ENCODE results near the gene TST. TPM values are rescaled to one million over a fixed set of nuclear protein-coding genes. Genes with fewer than 3 reads are reported as not detected.
A peak's percentile ranks its signal among the peaks of the same experiment; 100 is the strongest.

Gene TST
- total RNA-seq, 1 donor from 2014 or later = 21.5 TPM

DNA sequence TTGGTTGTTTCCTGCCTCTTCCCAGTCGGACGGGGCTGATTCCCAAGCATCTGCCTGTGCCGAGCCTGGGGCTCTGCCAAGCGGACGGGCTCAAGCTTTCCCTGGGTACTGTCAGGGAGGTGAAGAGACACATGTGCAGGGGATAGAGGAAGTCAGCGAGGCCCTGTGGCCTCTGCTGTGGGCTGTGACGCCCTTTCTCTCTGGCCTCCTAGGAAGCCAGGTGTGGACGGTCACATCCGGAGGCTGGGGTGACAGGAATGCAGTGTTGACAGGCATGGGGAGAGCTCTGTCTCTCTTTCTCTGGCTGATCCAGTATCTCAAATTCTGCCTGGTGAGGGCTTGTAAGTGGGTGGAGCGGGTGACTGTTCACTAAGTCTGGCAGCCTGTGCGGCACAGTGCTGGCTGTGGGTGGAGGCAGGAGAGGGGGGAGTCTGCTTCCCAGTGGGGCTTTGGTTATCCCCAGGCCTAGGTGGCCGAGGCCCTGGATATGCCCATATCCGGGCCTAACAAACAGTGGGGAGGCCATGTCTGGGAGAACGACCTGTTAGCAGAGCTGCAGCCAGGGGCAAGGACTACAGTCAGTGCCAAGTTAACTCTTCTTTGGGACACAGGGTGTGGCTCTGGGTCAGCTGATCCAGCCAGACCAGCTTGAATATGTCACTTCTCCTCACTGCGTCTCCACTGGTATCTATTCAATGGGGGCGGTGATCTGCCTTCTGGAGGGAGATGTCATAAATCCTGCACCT lies 34.2 kb upstream of the TST start:
- peaks cover 15% of the 10 kb centered on the region for H3K4me1 Mint-ChIP-seq
- H3K4me3 Mint-ChIP-seq = peak overlapping the region; percentile 90
- Histone ChIP-seq H3K4me2 (no peak overlapping the region), H3K9me3 (ENCODE audit: low read depth) (no peaks in the 10 kb centered on the region), H3K79me2 (ENCODE audit: low read depth) (no peaks in the 10 kb centered on the region), H3K4me1 (peaks cover 5% of the 10 kb centered on the region), H3K36me3 (no peaks in the 10 kb centered on the region), H3K27me3 (peaks cover 12% of the 10 kb centered on the region), H3K4me3 (no peak overlapping the region), H3F3A (ENCODE audit: low read depth) (peaks cover 8% of the 10 kb centered on the region), H4K20me1 (ENCODE audit: low read depth) (peaks cover 5% of the 10 kb centered on the region), H3K27ac (no peak overlapping the region), H3K9ac (no peak overlapping the region), H2AFZ (replicated peaks) (no peak overlapping the region)
- no peak for DNase-seq (ENCODE audit: low spot score)
- H3K27me3 Mint-ChIP-seq (ENCODE audit: insufficient read depth, low read depth) = no peaks in the 10 kb centered on the region
- peaks cover 5% of the 10 kb centered on the region for H3K36me3 Mint-ChIP-seq
- no peak overlapping the region for H3K27ac Mint-ChIP-seq
- TF ChIP-seq, protein P1, sequence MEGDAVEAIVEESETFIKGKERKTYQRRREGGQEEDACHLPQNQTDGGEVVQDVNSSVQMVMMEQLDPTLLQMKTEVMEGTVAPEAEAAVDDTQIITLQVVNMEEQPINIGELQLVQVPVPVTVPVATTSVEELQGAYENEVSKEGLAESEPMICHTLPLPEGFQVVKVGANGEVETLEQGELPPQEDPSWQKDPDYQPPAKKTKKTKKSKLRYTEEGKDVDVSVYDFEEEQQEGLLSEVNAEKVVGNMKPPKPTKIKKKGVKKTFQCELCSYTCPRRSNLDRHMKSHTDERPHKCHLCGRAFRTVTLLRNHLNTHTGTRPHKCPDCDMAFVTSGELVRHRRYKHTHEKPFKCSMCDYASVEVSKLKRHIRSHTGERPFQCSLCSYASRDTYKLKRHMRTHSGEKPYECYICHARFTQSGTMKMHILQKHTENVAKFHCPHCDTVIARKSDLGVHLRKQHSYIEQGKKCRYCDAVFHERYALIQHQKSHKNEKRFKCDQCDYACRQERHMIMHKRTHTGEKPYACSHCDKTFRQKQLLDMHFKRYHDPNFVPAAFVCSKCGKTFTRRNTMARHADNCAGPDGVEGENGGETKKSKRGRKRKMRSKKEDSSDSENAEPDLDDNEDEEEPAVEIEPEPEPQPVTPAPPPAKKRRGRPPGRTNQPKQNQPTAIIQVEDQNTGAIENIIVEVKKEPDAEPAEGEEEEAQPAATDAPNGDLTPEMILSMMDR (IDR thresholded peaks at IDR 0.05) = no peak
- no peak for TF ChIP-seq EZH2 (IDR thresholded peaks at IDR 0.05)
- no peak for TF ChIP-seq EZH2phosphoT487 (IDR thresholded peaks at IDR 0.05)
- H3K9me3 Mint-ChIP-seq = no peaks in the 10 kb centered on the region

DNA sequence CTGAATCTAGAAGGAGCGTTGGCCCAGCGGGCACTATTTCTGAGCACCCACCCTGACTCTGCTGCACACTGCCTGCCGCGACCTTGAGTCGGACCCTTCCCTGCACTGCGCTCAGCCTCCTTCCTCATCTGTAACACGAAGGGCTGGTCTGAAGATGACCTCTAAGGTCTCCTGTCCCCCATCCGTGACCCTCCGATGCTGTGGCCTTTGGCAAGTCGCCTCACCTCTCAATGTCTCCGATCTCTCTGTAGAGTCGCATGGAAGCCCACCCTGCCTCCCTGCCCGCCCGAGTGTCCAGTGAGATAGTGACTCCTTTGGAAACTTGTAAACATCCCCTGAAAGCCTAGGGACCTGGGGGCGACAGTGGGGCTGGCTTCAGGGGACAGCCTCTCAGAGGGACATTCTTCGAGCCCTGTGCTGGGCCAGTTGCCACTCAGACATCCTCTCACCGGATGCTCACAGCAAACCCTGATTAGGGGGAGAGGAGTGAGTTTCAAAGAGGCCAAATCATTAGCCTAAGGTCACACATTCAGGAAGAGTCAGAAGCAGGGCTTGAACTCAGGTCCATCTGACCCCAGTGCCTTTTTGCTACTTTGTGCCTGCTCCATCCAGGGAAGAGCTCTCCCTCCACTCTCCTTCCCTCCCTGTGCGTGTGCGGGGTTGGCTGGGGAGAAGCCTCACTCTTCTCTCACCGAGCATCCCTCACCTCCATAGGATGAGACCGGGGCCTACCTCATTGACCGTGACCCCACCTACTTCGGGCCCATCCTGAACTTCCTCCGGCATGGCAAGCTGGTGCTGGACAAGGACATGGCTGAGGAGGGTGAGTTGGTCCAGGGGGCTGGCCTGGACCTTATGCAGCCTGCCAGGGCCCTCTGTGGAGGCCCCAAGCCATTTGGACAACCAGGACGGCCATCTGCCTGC lies 33.4 kb upstream of the TST start:
- peaks cover 2% of the 10 kb centered on the region for H3K36me3 Mint-ChIP-seq
- H3K9me3 Mint-ChIP-seq = no peaks in the 10 kb centered on the region
- no peak overlapping the region for H2AFZ ChIP-seq (replicated peaks)
- no peak for DNase-seq (ENCODE audit: low spot score)
- peaks cover 8% of the 10 kb centered on the region for H3F3A ChIP-seq (ENCODE audit: low read depth)
- H3K36me3 ChIP-seq = no peaks in the 10 kb centered on the region
- peaks cover 5% of the 10 kb centered on the region for H3K4me1 ChIP-seq
- H3K4me2 ChIP-seq = peak overlapping the region; percentile 91
- no peak overlapping the region for H3K9ac ChIP-seq
- no peaks in the 10 kb centered on the region for H3K79me2 ChIP-seq (ENCODE audit: low read depth)
- peaks cover 12% of the 10 kb centered on the region for H3K27me3 ChIP-seq
- H3K9me3 ChIP-seq (ENCODE audit: low read depth) = no peaks in the 10 kb centered on the region
- H4K20me1 ChIP-seq (ENCODE audit: low read depth) = peaks cover 5% of the 10 kb centered on the region
- peak overlapping the region; percentile 90 for H3K4me3 Mint-ChIP-seq
- H3K4me3 ChIP-seq = peak overlapping the region; percentile 98
- TF ChIP-seq EZH2 (IDR thresholded peaks at IDR 0.05) (no peak), EZH2phosphoT487 (IDR thresholded peaks at IDR 0.05) (no peak)
- TF ChIP-seq, protein P1 (IDR thresholded peaks at IDR 0.05) = no peak
- H3K4me1 Mint-ChIP-seq = peaks cover 15% of the 10 kb centered on the region
- H3K27ac Mint-ChIP-seq = peak overlapping the region; percentile 52
- no peak overlapping the region for H3K27ac ChIP-seq
- H3K27me3 Mint-ChIP-seq (ENCODE audit: insufficient read depth, low read depth) = no peaks in the 10 kb centered on the region

DNA sequence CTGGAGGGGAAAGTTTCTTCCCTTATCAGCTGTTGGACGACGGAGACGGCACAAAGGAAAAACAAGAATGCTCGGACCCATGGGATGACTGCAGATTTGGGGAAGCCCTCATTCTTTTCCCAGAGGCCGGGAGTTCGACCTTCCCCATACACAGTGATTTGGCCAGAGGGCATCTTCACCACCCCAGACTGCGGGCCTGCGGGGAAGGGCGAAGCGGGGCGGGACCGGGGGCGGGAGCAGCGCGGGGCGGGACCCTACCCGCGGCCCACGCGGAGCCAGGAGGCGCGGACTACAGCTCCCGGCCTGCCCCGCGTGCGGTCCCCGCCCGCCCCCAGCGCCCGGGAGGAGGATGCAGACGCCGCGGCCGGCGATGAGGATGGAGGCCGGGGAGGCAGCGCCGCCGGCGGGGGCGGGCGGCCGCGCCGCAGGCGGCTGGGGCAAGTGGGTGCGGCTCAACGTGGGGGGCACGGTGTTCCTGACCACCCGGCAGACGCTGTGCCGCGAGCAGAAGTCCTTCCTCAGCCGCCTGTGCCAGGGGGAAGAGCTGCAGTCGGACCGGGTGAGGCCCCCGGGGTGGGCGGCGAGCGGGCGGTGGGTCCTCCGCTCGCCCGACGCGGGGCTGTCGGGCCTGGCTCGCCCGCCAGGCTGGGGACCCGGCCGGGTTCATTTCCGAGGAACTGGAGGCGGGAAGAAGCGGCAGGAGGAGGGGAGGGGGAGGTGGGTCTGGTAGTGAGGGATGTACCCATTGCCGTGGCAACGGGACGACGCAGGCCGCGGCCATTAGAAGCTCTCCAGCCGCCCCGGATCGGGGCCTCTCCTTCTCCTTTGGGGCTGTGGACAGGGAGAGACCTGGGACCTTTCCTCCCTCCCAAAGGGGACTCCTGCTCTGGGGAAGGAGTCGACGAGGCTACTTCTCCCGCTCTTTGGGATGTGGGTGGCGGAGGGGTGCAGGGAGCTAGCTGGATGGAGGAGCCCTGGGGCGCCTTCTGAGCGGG lies 32.4 kb upstream of the TST start, which contains the start of gene KCTD17:
Gene KCTD17 (plus strand): TSS at position 352 of the 995 bp plus-strand sequence. CDS start 19 bp downstream, at position 371.
- Histone ChIP-seq H3K4me3 (peak within 1 kb of the TSS; percentile 98), H3K27me3 (peaks cover 12% of the 10 kb centered on the region), H3K4me2 (peak within 1 kb of the TSS; percentile 91), H3K9me3 (ENCODE audit: low read depth) (no peaks in the 10 kb centered on the region), H3K27ac (no peak within 1 kb of the TSS), H4K20me1 (ENCODE audit: low read depth) (peaks cover 5% of the 10 kb centered on the region), H3F3A (ENCODE audit: low read depth) (peaks cover 8% of the 10 kb centered on the region), H3K4me1 (peaks cover 5% of the 10 kb centered on the region), H3K9ac (no peak within 1 kb of the TSS), H3K36me3 (no peaks in the 10 kb centered on the region), H3K79me2 (ENCODE audit: low read depth) (no peaks in the 10 kb centered on the region), H2AFZ (replicated peaks) (peak within 1 kb of the TSS; percentile 91)
- Mint-ChIP-seq H3K4me3 (peak within 1 kb of the TSS; percentile 90), H3K9me3 (no peaks in the 10 kb centered on the region), H3K4me1 (peaks cover 15% of the 10 kb centered on the region), H3K27me3 (ENCODE audit: insufficient read depth, low read depth) (no peaks in the 10 kb centered on the region), H3K27ac (peak within 1 kb of the TSS; percentile 81), H3K36me3 (no peaks in the 10 kb centered on the region)
- peak; percentile 80 for DNase-seq (ENCODE audit: low spot score)
- TF ChIP-seq, protein P1 (IDR thresholded peaks at IDR 0.05) = no peak
- TF ChIP-seq EZH2phosphoT487 (IDR thresholded peaks at IDR 0.05) (no peak), EZH2 (IDR thresholded peaks at IDR 0.05) (no peak)
